A549 (cell line): ENCODE results near the gene CYGB. TPM values are rescaled to one million over a fixed set of nuclear protein-coding genes. Genes with fewer than 3 reads are reported as not detected.

ENCODE experiments used
- ATAC-seq, 2 experiments: fragments of 200-7000 bp in 1 of 2; fragments of >200 bp in 1 of 2; cut with Nextera tagmentation in 1 of 2; cut with Tn5 transposase in 1 of 2; 3 replicates each; pipeline versions ENCODE4 v1.8.0 to v1.9.1; 2018 to 2020; ENCODE audit warnings: mild to moderate bottlenecking in 1 of 2, moderate library complexity in 1 of 2
- CTCF ChIA-PET: fragments of 300-600 bp; sonication (Branson Sonifier 250); formaldehyde crosslinking; extraction: SDS; loops from one replicate; lab custom pipeline; 2021; ENCODE audit warnings: antibody characterized with exemption, inconsistent platforms; lab: Yijun Ruan, JAX
- POLR2A ChIA-PET: fragments of 350-600 bp; formaldehyde crosslinking; extraction: SDS; loops from one replicate; lab custom pipeline; 2021; ENCODE audit warnings: antibody characterized with exemption, inconsistent platforms; lab: Yijun Ruan, JAX
- DNase-seq, 2 experiments: peaks; one replicate each; pipeline versions ENCODE4 v3.0.0 to v3.0.0-alpha.2; 2011 to 2016; ENCODE audit warnings: low read depth in 1 of 2, low spot score in 1 of 2
- FAIRE-seq: peaks from 2 replicates; lab custom pipeline; 2011; peaks lifted over from hg19 to GRCh38; lab: Jason Lieb, UNC
- H3K27ac ChIP-seq, 2 experiments: fragments of >200 bp; sonication (Bioruptor Twin); formaldehyde crosslinking; 3 replicates each; pipeline ENCODE4 v1.5.1; 2016 to 2017
- H3K4me1 ChIP-seq: fragments of >200 bp; sonication (Bioruptor Twin); formaldehyde crosslinking; 3 replicates; pipeline ENCODE4 v1.6.1; 2016
- H3K4me2 ChIP-seq: fragments of >200 bp; sonication (Bioruptor Twin); formaldehyde crosslinking; 3 replicates; pipeline ENCODE4 v1.6.1; 2016
- H3K4me3 ChIP-seq: fragments of >200 bp; sonication (Bioruptor Twin); formaldehyde crosslinking; 3 replicates; pipeline ENCODE4 v1.5.1; 2016
- H3K9me3 ChIP-seq: fragments of >200 bp; sonication (Bioruptor Twin); formaldehyde crosslinking; 3 replicates; pipeline ENCODE4 v1.6.1; 2016
- CBX2 ChIP-seq: fragments of 200-600 bp; sonication (generic); IDR thresholded peaks from 2 replicates; pipeline ENCODE4 v1.6.1; 2016; ENCODE audit warnings: low read depth, mild to moderate bottlenecking, borderline replicate concordance
- CEBPB ChIP-seq, 2 experiments: fragments of >200 bp in 1 of 2; sonication (Bioruptor Twin) in 1 of 2; formaldehyde crosslinking in 1 of 2; IDR thresholded peaks; 2 replicates each; pipeline ENCODE4 v1.6.1; 2012 to 2016
- CHD4 ChIP-seq: fragments of 200-600 bp; sonication (generic); IDR thresholded peaks from 2 replicates; pipeline ENCODE4 v1.6.1; 2016; ENCODE audit warnings: antibody characterized with exemption, mild to moderate bottlenecking, borderline replicate concordance
- GATA3 ChIP-seq: IDR thresholded peaks from 2 replicates; pipeline ENCODE4 v1.6.1; 2012; ENCODE audit warnings: borderline replicate concordance
- HEYL ChIP-seq: fragments of 250-450 bp; sonication (Bioruptor Pico); IDR thresholded peaks from 2 replicates; pipeline ENCODE4 v1.8.0; 2021; ENCODE audit warnings: mild to moderate bottlenecking, moderate library complexity
- HOXB5 ChIP-seq: fragments of 250-450 bp; sonication (Bioruptor Pico); IDR thresholded peaks from 2 replicates; pipeline ENCODE4 v1.5.0; 2020; ENCODE audit warnings: mild to moderate bottlenecking, moderate library complexity
- JUN ChIP-seq, 2 experiments: fragments of >200 bp; sonication (Bioruptor Twin); formaldehyde crosslinking; IDR thresholded peaks; 2 replicates in 1 of 2; 3 replicates in 1 of 2; pipeline ENCODE4 v1.6.1; 2016 to 2017
- KDM5A ChIP-seq: fragments of 200-600 bp; sonication (generic); IDR thresholded peaks from 2 replicates; pipeline ENCODE4 v1.6.1; 2016; ENCODE audit warnings: antibody characterized with exemption, mild to moderate bottlenecking
- POLR2A ChIP-seq: IDR thresholded peaks from 2 replicates; pipeline ENCODE4 v1.6.1; 2012; ENCODE audit warnings: mild to moderate bottlenecking, low read length
- POLR2AphosphoS2 ChIP-seq: conservative IDR thresholded peaks from 2 replicates; pipeline ENCODE4 v1.6.1; 2012; ENCODE audit warnings: low read length, improper control_type of control experiment, inconsistent platforms
- RNF2 ChIP-seq: fragments of 200-600 bp; sonication (generic); IDR thresholded peaks from 2 replicates; pipeline ENCODE4 v1.6.1; 2016; ENCODE audit warnings: low read depth, mild to moderate bottlenecking, antibody characterized with exemption, moderate library complexity, borderline replicate concordance
- ZFP36 ChIP-seq: fragments of 450-650 bp; IDR thresholded peaks from 2 replicates; pipeline ENCODE4 v1.6.1; 2014; ENCODE audit warnings: borderline replicate concordance; ENCODE audit not compliant: partially characterized antibody
- ZNF302 ChIP-seq: fragments of 250-450 bp; sonication (Bioruptor Pico); IDR thresholded peaks from 2 replicates; pipeline ENCODE4 v1.9.0; 2021; ENCODE audit warnings: inconsistent platforms, mild to moderate bottlenecking, moderate library complexity
- WGBS: methylation state at CpG from one replicate; pipeline ENCODE4 v1.1.6; 2017; ENCODE audit errors: missing lambda C conversion rate; 5-methylcytosine and 5-hydroxymethylcytosine counted together
- polyA plus RNA-seq, 4 experiments: library from polyadenylated mRNA; depleted of rRNA in 3 of 4; stranded (reverse); fragments of >200 nt; fragmentation: RNase III in 1 of 4; extraction: RNeasy Plus Mini Kit Qiagen cat#74134 plus additional on column Dnase treatment in 1 of 4; gene quantifications; 2 replicates in 3 of 4; 3 replicates in 1 of 4; pipeline ENCODE4 v1.2.3, GENCODE V29; 2011 to 2017
- TF ChIP-seq, protein P1 (sequence below): fragments of 250-450 bp; sonication (Bioruptor Pico); IDR thresholded peaks from 2 replicates; pipeline ENCODE4 v1.5.0; 2021; ENCODE audit warnings: mild to moderate bottlenecking, moderate library complexity, borderline replicate concordance
- TF ChIP-seq, protein P2 (sequence below): fragments of >200 bp; sonication (Bioruptor Twin); formaldehyde crosslinking; IDR thresholded peaks from 2 replicates; pipeline ENCODE4 v1.6.1; 2016
- TF ChIP-seq, protein P3 (sequence below): fragments of 450-650 bp; IDR thresholded peaks from 2 replicates; pipeline ENCODE4 v1.6.1; 2014; ENCODE audit warnings: antibody characterized with exemption
- TF ChIP-seq, protein P4 (sequence below): IDR thresholded peaks from 2 replicates; pipeline ENCODE4 v1.6.1; 2012
- TF ChIP-seq, protein P5 (sequence below): fragments of 250-450 bp; sonication (Bioruptor Pico); IDR thresholded peaks from 2 replicates; pipeline ENCODE4 v1.5.0; 2020; ENCODE audit warnings: low read depth, mild to moderate bottlenecking, moderate library complexity
- TF ChIP-seq, protein P6 (sequence below): fragments of >200 bp; sonication (Bioruptor Twin); formaldehyde crosslinking; IDR thresholded peaks from 3 replicates; pipeline ENCODE4 v1.5.1; 2016

CYGB gene
- polyA plus RNA-seq, 2 of the 4 experiments (the other 2 are of a cell fraction) = 1.1 TPM

DNA sequence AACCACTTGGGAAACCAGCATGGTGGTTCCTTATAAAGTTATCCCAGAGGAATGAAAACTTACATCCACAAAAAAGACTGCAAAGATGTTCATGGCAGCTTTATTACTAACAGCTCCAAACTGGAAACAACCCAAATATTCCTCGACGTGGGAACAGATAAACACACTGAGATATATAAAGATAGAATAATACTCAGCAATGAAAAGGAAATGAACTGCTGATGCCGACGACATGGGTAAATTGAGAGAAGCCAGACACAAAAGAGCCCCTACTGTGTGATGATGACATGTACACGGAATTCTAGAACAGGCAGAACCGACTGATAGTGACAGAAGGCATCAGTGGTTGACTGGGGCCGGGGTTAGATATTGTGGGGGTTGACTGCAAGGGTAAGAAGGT lies 12.0 kb upstream of the CYGB start:
- H3K9me3 ChIP-seq = no peaks in the 10 kb centered on the region
- ChIA-PET POLR2A (no interaction called here), CTCF (interaction anchor here (0.6 to 15.7 kb wide), 13 partner anchors 8 to 588 kb away, joined by 3 to 185 read pairs (median 4); partner anchors contain the start of gene PRCD)
- H3K4me2 ChIP-seq = no peak overlapping the region
- peaks cover 36% of the 10 kb centered on the region for H3K4me1 ChIP-seq
- ATAC-seq (no peak), FAIRE-seq (no peak), DNase-seq (no peak)
- H3K4me3 ChIP-seq = no peak overlapping the region
- TF ChIP-seq ZFP36 = no peak
- TF ChIP-seq, protein P1, sequence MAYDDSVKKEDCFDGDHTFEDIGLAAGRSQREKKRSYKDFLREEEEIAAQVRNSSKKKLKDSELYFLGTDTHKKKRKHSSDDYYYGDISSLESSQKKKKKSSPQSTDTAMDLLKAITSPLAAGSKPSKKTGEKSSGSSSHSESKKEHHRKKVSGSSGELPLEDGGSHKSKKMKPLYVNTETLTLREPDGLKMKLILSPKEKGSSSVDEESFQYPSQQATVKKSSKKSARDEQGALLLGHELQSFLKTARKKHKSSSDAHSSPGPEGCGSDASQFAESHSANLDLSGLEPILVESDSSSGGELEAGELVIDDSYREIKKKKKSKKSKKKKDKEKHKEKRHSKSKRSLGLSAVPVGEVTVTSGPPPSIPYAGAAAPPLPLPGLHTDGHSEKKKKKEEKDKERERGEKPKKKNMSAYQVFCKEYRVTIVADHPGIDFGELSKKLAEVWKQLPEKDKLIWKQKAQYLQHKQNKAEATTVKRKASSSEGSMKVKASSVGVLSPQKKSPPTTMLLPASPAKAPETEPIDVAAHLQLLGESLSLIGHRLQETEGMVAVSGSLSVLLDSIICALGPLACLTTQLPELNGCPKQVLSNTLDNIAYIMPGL = no peak
- TF ChIP-seq, protein P2, sequence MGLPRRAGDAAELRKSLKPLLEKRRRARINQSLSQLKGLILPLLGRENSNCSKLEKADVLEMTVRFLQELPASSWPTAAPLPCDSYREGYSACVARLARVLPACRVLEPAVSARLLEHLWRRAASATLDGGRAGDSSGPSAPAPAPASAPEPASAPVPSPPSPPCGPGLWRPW = no peak
- 88% methylated on average over 7 of the region's 7 CpGs for WGBS
- peak overlapping the region; percentile 78 to 87; a peak in 3 of 6 replicates for H3K27ac ChIP-seq

DNA sequence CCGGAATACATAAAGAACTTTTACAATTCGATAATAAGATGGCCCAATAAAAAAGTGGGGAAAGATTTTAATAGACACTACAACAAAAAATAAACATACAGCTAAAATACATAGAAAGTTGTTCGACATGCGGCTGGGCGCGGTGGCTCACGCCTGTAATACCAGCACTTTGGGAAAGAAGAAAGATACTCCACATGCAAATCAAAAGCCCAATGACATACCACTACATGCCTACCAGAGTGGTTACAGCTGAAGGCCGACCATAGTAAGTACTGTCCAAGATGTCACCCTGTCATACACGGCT lies 11.7 kb upstream of the CYGB start:
- Histone ChIP-seq H3K9me3 (no peaks in the 10 kb centered on the region), H3K4me1 (peaks cover 36% of the 10 kb centered on the region), H3K27ac (peak overlapping the region in 1 of 2 experiments; percentile 1; a peak in 1 of 6 replicates), H3K4me2 (no peak overlapping the region)
- 74% methylated on average over 9 of the region's 9 CpGs for WGBS
- DNase-seq (no peak), ATAC-seq (no peak)
- TF ChIP-seq RNF2 (no peak), CHD4 (no peak), HOXB5 (no peak), CBX2 (no peak), POLR2AphosphoS2 (no peak), HEYL (CRISPR knock-in tag) (no peak), POLR2A (no peak), ZNF302 (no peak), JUN (IDR thresholded peaks at IDR 0.05) (no peak), KDM5A (no peak), ZFP36 (no peak), CEBPB (IDR thresholded peaks at IDR 0.05) (no peak), GATA3 (no peak)
- TF ChIP-seq, protein P3, sequence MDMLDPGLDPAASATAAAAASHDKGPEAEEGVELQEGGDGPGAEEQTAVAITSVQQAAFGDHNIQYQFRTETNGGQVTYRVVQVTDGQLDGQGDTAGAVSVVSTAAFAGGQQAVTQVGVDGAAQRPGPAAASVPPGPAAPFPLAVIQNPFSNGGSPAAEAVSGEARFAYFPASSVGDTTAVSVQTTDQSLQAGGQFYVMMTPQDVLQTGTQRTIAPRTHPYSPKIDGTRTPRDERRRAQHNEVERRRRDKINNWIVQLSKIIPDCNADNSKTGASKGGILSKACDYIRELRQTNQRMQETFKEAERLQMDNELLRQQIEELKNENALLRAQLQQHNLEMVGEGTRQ = no peak
- TF ChIP-seq, protein P4, sequence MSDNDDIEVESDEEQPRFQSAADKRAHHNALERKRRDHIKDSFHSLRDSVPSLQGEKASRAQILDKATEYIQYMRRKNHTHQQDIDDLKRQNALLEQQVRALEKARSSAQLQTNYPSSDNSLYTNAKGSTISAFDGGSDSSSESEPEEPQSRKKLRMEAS = no peak
- TF ChIP-seq, protein P5, sequence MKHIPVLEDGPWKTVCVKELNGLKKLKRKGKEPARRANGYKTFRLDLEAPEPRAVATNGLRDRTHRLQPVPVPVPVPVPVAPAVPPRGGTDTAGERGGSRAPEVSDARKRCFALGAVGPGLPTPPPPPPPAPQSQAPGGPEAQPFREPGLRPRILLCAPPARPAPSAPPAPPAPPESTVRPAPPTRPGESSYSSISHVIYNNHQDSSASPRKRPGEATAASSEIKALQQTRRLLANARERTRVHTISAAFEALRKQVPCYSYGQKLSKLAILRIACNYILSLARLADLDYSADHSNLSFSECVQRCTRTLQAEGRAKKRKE (CRISPR knock-in tag) = no peak
- TF ChIP-seq, protein P6, sequence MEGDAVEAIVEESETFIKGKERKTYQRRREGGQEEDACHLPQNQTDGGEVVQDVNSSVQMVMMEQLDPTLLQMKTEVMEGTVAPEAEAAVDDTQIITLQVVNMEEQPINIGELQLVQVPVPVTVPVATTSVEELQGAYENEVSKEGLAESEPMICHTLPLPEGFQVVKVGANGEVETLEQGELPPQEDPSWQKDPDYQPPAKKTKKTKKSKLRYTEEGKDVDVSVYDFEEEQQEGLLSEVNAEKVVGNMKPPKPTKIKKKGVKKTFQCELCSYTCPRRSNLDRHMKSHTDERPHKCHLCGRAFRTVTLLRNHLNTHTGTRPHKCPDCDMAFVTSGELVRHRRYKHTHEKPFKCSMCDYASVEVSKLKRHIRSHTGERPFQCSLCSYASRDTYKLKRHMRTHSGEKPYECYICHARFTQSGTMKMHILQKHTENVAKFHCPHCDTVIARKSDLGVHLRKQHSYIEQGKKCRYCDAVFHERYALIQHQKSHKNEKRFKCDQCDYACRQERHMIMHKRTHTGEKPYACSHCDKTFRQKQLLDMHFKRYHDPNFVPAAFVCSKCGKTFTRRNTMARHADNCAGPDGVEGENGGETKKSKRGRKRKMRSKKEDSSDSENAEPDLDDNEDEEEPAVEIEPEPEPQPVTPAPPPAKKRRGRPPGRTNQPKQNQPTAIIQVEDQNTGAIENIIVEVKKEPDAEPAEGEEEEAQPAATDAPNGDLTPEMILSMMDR = no peak
- TF ChIP-seq, all 56 proteins: peak for 0
- CTCF ChIA-PET = interaction anchor here (0.6 to 15.7 kb wide), 13 partner anchors 9 to 588 kb away, joined by 3 to 185 read pairs (median 4); partner anchors contain the start of gene PRCD
- POLR2A ChIA-PET = no interaction called here
- FAIRE-seq = no peak
- no peak overlapping the region for H3K4me3 ChIP-seq
